ENCODE results near the gene DHRS7B. TPM values are rescaled to one million over a fixed set of nuclear protein-coding genes. Genes with fewer than 3 reads are reported as not detected.

The DHRS7B gene
- polyA plus RNA-seq, 1 donor (not counting 4 experiments of a cell fraction or from before 2014, with no cell fraction given): 33.8 TPM

DNA sequence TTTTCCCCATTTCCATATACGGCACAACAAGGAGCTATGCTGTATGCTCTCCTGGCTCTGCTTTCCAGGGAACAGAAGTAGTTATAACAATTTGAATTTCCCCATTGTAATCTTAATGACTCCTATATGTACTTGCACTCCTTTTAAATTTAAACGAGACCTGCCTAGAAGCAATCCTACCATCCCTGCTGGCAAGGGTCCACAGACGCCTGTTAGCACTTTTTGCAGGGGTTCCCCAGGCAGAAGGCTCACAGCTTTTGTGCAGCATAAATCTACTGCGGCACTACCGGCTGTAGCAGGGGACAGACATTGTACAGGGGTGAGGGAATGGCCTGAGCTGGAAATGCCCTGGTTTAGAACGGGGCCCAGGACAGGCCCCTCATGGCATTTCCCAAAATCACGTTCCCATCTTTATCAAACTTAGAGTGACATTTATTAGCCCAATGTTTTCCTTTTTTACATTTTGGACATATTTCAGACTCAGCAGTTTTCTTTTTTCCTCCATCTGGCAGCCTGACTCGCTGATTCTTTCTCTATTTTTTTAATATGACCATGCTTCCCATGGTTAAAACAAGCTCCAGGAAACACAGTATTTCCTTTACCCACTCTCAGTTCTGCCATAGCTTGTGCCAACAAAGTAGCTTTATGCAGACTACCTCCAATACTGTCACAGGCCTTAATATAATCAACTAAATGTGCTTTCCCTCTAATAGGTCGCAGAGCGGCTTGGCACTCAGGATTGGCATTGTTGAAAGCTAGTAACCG lies 48.6 kb upstream of the DHRS7B start:
- Histone ChIP-seq H3K27ac (ENCODE audit: control insufficient read depth, insufficient read depth, low read length) (no peak overlapping the region), H2AFZ (ENCODE audit: control insufficient read depth, low read length) (no peak overlapping the region), H3K9ac (ENCODE audit: control insufficient read depth, extremely low read depth, insufficient read depth, low read length) (no peak overlapping the region), H3K4me2 (ENCODE audit: control insufficient read depth, extremely low read depth, insufficient read depth, low read depth, low read length) (no peak overlapping the region), H3K4me1 (ENCODE audit: control insufficient read depth, extremely low read depth, insufficient read depth, low read length) (peaks cover 8% of the 10 kb centered on the region), H3K4me3 (ENCODE audit: control insufficient read depth in 2 of 3, extremely low read depth in 1 of 3, insufficient read depth in 2 of 3, low read depth in 1 of 3, low read length in 3 of 3) (no peak overlapping the region), H3K9me3 (ENCODE audit: control insufficient read depth, low read depth, low read length) (no peaks in the 10 kb centered on the region), H3K9me1 (ENCODE audit: control insufficient read depth, extremely low read depth, insufficient read depth, low read length) (no peaks in the 10 kb centered on the region), H3K27me3 (ENCODE audit: control insufficient read depth, extremely low read depth, insufficient read depth, low read length) (peaks cover 8% of the 10 kb centered on the region), H3K36me3 (ENCODE audit: control insufficient read depth in 2 of 2, extremely low read depth in 1 of 2, insufficient read depth in 2 of 2, low read length in 2 of 2) (no peaks in the 10 kb centered on the region), H3K79me2 (ENCODE audit: control insufficient read depth, insufficient read depth, low read length) (no peaks in the 10 kb centered on the region), H4K20me1 (ENCODE audit: control insufficient read depth, extremely low read depth, insufficient read depth, low read length) (no peaks in the 10 kb centered on the region)
- DNase-seq (ENCODE audit: low read depth, low spot score) (no peak), FAIRE-seq (no peak)
- dilution Hi-C loops (cut with MboI; ENCODE audit: extremely low pct_ligation_motif_present, low sequenced_read_pairs): no loop called here
- TF ChIP-seq EZH2 (IDR thresholded peaks at IDR 0.05; ENCODE audit: low read length): no peak
- no peak for TF ChIP-seq CTCF (optimal IDR thresholded peaks at IDR 0.05 in 1 of 3, IDR thresholded peaks at IDR 0.05 in 1 of 3, conservative IDR thresholded peaks at IDR 0.05 in 1 of 3; ENCODE audit: extremely low read depth in 1 of 3, insufficient read depth in 2 of 3, low read length in 3 of 3)

DNA sequence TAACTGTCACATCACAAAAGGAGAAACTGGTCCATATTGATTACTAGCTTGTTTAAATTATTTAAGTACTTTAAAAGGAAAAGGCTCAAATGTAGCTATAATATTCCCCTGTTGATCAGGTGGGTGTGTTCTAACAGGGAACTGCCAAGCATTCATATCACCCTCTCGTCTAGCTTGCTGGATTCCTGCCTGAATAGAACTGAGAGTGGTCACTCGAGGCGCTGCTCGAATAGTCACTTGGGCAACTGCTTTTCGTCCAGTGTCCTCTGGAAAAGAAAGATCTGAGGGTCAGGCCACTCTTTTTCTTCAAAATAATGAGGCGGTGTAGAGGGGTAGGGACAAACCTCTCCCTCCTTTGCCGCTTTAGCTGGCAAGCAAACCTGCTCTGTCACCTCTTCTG lies 47.6 kb upstream of the DHRS7B start:
- no peak for TF ChIP-seq EZH2 (IDR thresholded peaks at IDR 0.05; ENCODE audit: low read length)
- TF ChIP-seq CTCF (optimal IDR thresholded peaks at IDR 0.05 in 1 of 3, IDR thresholded peaks at IDR 0.05 in 1 of 3, conservative IDR thresholded peaks at IDR 0.05 in 1 of 3; ENCODE audit: extremely low read depth in 1 of 3, insufficient read depth in 2 of 3, low read length in 3 of 3): no peak
- no peak overlapping the region for H2AFZ ChIP-seq (ENCODE audit: control insufficient read depth, low read length)
- no peak overlapping the region for H3K9ac ChIP-seq (ENCODE audit: control insufficient read depth, extremely low read depth, insufficient read depth, low read length)
- H3K9me3 ChIP-seq (ENCODE audit: control insufficient read depth, low read depth, low read length): no peaks in the 10 kb centered on the region
- no peak overlapping the region for H3K27ac ChIP-seq (ENCODE audit: control insufficient read depth, insufficient read depth, low read length)
- dilution Hi-C loops (cut with MboI; ENCODE audit: extremely low pct_ligation_motif_present, low sequenced_read_pairs): no loop called here
- no peaks in the 10 kb centered on the region for H3K36me3 ChIP-seq (ENCODE audit: control insufficient read depth in 2 of 2, extremely low read depth in 1 of 2, insufficient read depth in 2 of 2, low read length in 2 of 2)
- no peaks in the 10 kb centered on the region for H4K20me1 ChIP-seq (ENCODE audit: control insufficient read depth, extremely low read depth, insufficient read depth, low read length)
- FAIRE-seq: no peak
- peaks cover 8% of the 10 kb centered on the region for H3K27me3 ChIP-seq (ENCODE audit: control insufficient read depth, extremely low read depth, insufficient read depth, low read length)
- no peak overlapping the region for H3K4me2 ChIP-seq (ENCODE audit: control insufficient read depth, extremely low read depth, insufficient read depth, low read depth, low read length)
- peaks cover 8% of the 10 kb centered on the region for H3K4me1 ChIP-seq (ENCODE audit: control insufficient read depth, extremely low read depth, insufficient read depth, low read length)
- H3K79me2 ChIP-seq (ENCODE audit: control insufficient read depth, insufficient read depth, low read length): no peaks in the 10 kb centered on the region
- no peak for DNase-seq (ENCODE audit: low read depth, low spot score)
- H3K4me3 ChIP-seq (ENCODE audit: control insufficient read depth in 2 of 3, extremely low read depth in 1 of 3, insufficient read depth in 2 of 3, low read depth in 1 of 3, low read length in 3 of 3): no peak overlapping the region
- no peaks in the 10 kb centered on the region for H3K9me1 ChIP-seq (ENCODE audit: control insufficient read depth, extremely low read depth, insufficient read depth, low read length)
